HFF-Myc (cell line): ENCODE measurements around the gene FOXN3.
"Not testable (repeated sequence)": the region's sequence is repeated elsewhere in the genome, so short reads cannot be mapped to it uniquely, and the experiment has no call there.

Experiments used
- DNase-seq: peaks from one replicate; pipeline ENCODE4 v3.0.0-alpha.2; 2011; ENCODE audit warnings: low read depth; ENCODE audit errors: extremely low read depth
- H3K4me3 ChIP-seq: replicated peaks from 2 replicates; pipeline ENCODE4 v1.5.1; 2011; ENCODE audit warnings: low read depth, mild to moderate bottlenecking, control low read depth, low read length
- CTCF ChIP-seq: IDR thresholded peaks from 2 replicates; pipeline ENCODE4 v1.5.1; 2012; ENCODE audit warnings: mild to moderate bottlenecking, low read depth, low read length, control low read depth; ENCODE audit errors: missing control alignments

Gene FOXN3

GRCh38 chr14:89162586-89162985, 254.4 kb downstream of the FOXN3 start:
- no peak for TF ChIP-seq CTCF
- no peak for DNase-seq
- H3K4me3 ChIP-seq = no peak overlapping the region

GRCh38 chr14:89160437-89160836, 256.6 kb downstream of the FOXN3 start:
- no peak for DNase-seq
- no peak for TF ChIP-seq CTCF
- H3K4me3 ChIP-seq = no peak overlapping the region

GRCh38 chr14:89158701-89159100, 258.3 kb downstream of the FOXN3 start:
- no peak for TF ChIP-seq CTCF
- no peak overlapping the region for H3K4me3 ChIP-seq
- DNase-seq = no peak

- H3K4me3 ChIP-seq, DNase-seq: not testable (repeated sequence)
Observed at GRCh38 chr14:89158104-89158503, 258.9 kb downstream of the FOXN3 start.

GRCh38 chr14:89155491-89155890, 261.5 kb downstream of the FOXN3 start:
- DNase-seq = no peak
- no peak for TF ChIP-seq CTCF
- H3K4me3 ChIP-seq = no peak overlapping the region

- H3K4me3 ChIP-seq, DNase-seq: not testable (repeated sequence)
Observed at GRCh38 chr14:89151693-89152092, 265.3 kb downstream of the FOXN3 start.

- no peak for TF ChIP-seq CTCF
- no peak overlapping the region for H3K4me3 ChIP-seq
Observed at GRCh38 chr14:89146274-89146673, 270.8 kb downstream of the FOXN3 start.

GRCh38 chr14:89144642-89145041, 272.4 kb downstream of the FOXN3 start:
- no peak for TF ChIP-seq CTCF
- no peak for DNase-seq
- no peak overlapping the region for H3K4me3 ChIP-seq

More at GRCh38 chr14:89146274-89146673, 270.8 kb downstream of the FOXN3 start:
- DNase-seq = no peak
